GM19240 (cell line): Measurements from ENCODE around the gene IBTK.
"Not testable (repeated sequence)": the region's sequence is repeated elsewhere in the genome, so short reads cannot be mapped to it uniquely, and the experiment has no call there.

Experiments
- DNase-seq: peaks from one replicate; pipeline ENCODE4 v3.0.0; 2011; ENCODE audit warnings: low spot score; ENCODE audit not compliant: insufficient read length

IBTK gene

GRCh38 chr6:82248273-82248735 lies 760 bp upstream of the IBTK start:
- DNase-seq: no peak

GRCh38 chr6:82246802-82247504 lies 591 bp downstream of the IBTK start:
- no peak for DNase-seq

GRCh38 chr6:82246370-82246769 lies 1.2 kb downstream of the IBTK start:
- no peak for DNase-seq

GRCh38 chr6:82245376-82245775 lies 2.2 kb downstream of the IBTK start:
- no peak for DNase-seq

- DNase-seq: no peak
These were observed 3.7 kb downstream of the IBTK start for GRCh38 chr6:82243884-82244283.

- DNase-seq: no peak
These were observed 7.4 kb downstream of the IBTK start for GRCh38 chr6:82240186-82240585.

- DNase-seq: no peak
These were observed 7.9 kb downstream of the IBTK start for GRCh38 chr6:82239597-82239996.

GRCh38 chr6:82237013-82237412 lies 10.5 kb downstream of the IBTK start:
- DNase-seq: no peak

- no peak for DNase-seq
These were observed 19.8 kb downstream of the IBTK start for GRCh38 chr6:82227770-82228169.

- DNase-seq: no peak
These were observed 27.4 kb downstream of the IBTK start for GRCh38 chr6:82220167-82220566.

GRCh38 chr6:82217018-82217586 lies 30.4 kb downstream of the IBTK start:
- DNase-seq: no peak

- DNase-seq: no peak
These were observed 31.0 kb downstream of the IBTK start for GRCh38 chr6:82216549-82216948.

GRCh38 chr6:82211326-82211725 lies 36.2 kb downstream of the IBTK start:
- no peak for DNase-seq

- DNase-seq: no peak
These were observed 38.6 kb downstream of the IBTK start for GRCh38 chr6:82208913-82209312.

GRCh38 chr6:82205930-82206392 lies 41.6 kb downstream of the IBTK start:
- DNase-seq: no peak

- no peak for DNase-seq
These were observed 43.5 kb downstream of the IBTK start for GRCh38 chr6:82204020-82204419.

GRCh38 chr6:82197784-82198183 lies 49.8 kb downstream of the IBTK start:
- no peak for DNase-seq

- DNase-seq: not testable (repeated sequence)
These were observed 50.3 kb downstream of the IBTK start for GRCh38 chr6:82197245-82197644.

GRCh38 chr6:82196161-82196560 lies 51.4 kb downstream of the IBTK start:
- DNase-seq: no peak

GRCh38 chr6:82195619-82196018 lies 51.9 kb downstream of the IBTK start:
- no peak for DNase-seq

- no peak for DNase-seq
These were observed 61.5 kb downstream of the IBTK start for GRCh38 chr6:82185948-82186535.

GRCh38 chr6:82183642-82184282 lies 63.8 kb downstream of the IBTK start:
- DNase-seq: no peak
